Upper lobe of left lung (tissue), 4 donors: ENCODE results near the gene CRIP1.

Source experiments
- CTCF ChIP-seq, 6 experiments: fragments of 450-650 bp in 4 of 6; fragments of 200-600 bp in 2 of 6; sonication (generic) in 2 of 6; IDR thresholded peaks; one replicate each; pipeline ENCODE4 v1.5.1; 2016 to 2019; ENCODE audit warnings: antibody characterized with exemption in 6 of 6
- POLR2A ChIP-seq, 4 donors: fragments of 450-650 bp; IDR thresholded peaks; one replicate each; pipeline ENCODE4 v1.5.1; 2016 to 2017; ENCODE audit warnings: antibody characterized with exemption in 4 of 4, mild to moderate bottlenecking in 2 of 4
- POLR2AphosphoS5 ChIP-seq, 2 donors: sonication (generic); formaldehyde crosslinking; IDR thresholded peaks; one replicate each; pipeline ENCODE4 v1.5.1; 2017; ENCODE audit warnings: antibody characterized with exemption in 2 of 2

GRCh38 chr14:105487449-105487985 is 831 bp downstream of the CRIP1 start:
- TF ChIP-seq CTCF (IDR thresholded peaks at IDR 0.05) (no peak), POLR2A (IDR thresholded peaks at IDR 0.05) (peak in 2 of 4 donors; percentile 55 to 61), POLR2AphosphoS5 (IDR thresholded peaks at IDR 0.05) (peak; percentile 24 to 68)
